Stimulated activated effector memory CD8-positive, alpha-beta T cell treated with anti-CD3 and anti-CD28 coated beads, Interleukin-12 subunit alpha, Interleukin-12 subunit beta, amount 100 ng/mL, for 72 hours (primary cell): ENCODE data around the gene UBXN11.
"Not testable (repeated sequence)": the region's sequence is repeated elsewhere in the genome, so short reads cannot be mapped to it uniquely, and the experiment has no call there.

Source experiments
- ATAC-seq: fragments of 150-1000 bp; cut with Tn5 transposase; 2 replicates; pipeline ENCODE4 v1.10.0; 2021
- DNase-seq, 2 donors: peaks; one replicate each; pipeline ENCODE4 v3.0.0; 2021 to 2022; ENCODE audit warnings: low spot score in 2 of 2
- H3K27ac Mint-ChIP-seq: one replicate; pipeline ENCODE4 v1.8.0; 2022; ENCODE audit warnings: mild to moderate bottlenecking, mixed read lengths
- H3K36me3 Mint-ChIP-seq: one replicate; pipeline ENCODE4 v1.8.0; 2022; ENCODE audit warnings: mild to moderate bottlenecking, mixed read lengths
- H3K4me1 Mint-ChIP-seq: one replicate; pipeline ENCODE4 v1.8.0; 2022; ENCODE audit warnings: mixed read lengths
- H3K4me3 Mint-ChIP-seq: one replicate; pipeline ENCODE4 v1.8.0; 2022; ENCODE audit warnings: mild to moderate bottlenecking, mixed read lengths
- H3K9me3 Mint-ChIP-seq: one replicate; pipeline ENCODE4 v1.8.0; 2022; ENCODE audit warnings: mixed read lengths

Gene UBXN11

GRCh38 chr1:26297791-26298124 lies 8.7 kb downstream of the UBXN11 start:
- Mint-ChIP-seq H3K4me3 (no peak overlapping the region), H3K4me1 (peaks cover 24% of the 10 kb centered on the region), H3K9me3 (no peaks in the 10 kb centered on the region), H3K27ac (no peak overlapping the region), H3K36me3 (no peaks in the 10 kb centered on the region)
- DNase-seq (no peak), ATAC-seq (no peak)

DNA sequence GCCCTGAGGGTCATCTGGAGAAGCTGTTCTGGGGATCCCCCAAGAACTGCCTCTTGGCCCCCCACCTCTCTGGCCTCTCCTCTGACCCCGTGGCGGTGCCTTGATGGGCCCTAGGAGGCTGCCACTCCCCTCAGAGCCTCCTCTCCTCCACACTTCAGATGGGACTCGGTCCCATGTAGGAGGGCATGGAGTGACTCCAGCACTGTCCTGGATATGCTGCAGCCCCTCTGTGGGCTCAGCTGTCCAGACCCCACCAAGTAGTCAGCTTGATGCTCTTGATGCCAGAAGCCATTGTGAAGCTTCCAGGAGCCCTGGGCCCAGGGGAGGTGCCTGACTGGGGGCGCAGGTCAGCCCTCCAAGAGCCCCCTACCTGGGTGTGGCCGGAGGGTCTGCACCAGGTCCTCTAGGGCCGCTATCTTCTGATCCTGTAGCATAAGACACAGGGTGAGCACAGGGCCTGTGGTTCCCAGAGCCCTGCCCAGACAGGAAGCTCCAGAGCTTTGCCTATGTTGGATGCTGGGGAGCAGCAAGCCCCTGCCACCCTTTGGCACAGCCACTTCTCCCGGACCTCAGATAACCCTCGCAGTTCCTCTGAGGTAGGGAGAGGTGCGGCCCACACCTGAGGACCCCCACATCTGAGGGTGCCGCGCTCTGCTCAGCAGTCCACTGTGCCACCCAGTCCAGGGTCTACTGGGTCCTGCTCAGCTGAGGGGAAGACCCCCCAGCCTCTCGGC lies 9.2 kb downstream of the UBXN11 start:
- H3K27ac Mint-ChIP-seq, result peak overlapping the region; percentile 71
- DNase-seq, result no peak
- H3K4me3 Mint-ChIP-seq, result no peak overlapping the region
- H3K9me3 Mint-ChIP-seq, result no peaks in the 10 kb centered on the region
- no peak for ATAC-seq
- H3K4me1 Mint-ChIP-seq, result peaks cover 27% of the 10 kb centered on the region
- H3K36me3 Mint-ChIP-seq, result peaks cover 4% of the 10 kb centered on the region

GRCh38 chr1:26296340-26297056 lies 9.9 kb downstream of the UBXN11 start:
- no peak for ATAC-seq
- peaks cover 10% of the 10 kb centered on the region for H3K36me3 Mint-ChIP-seq
- no peaks in the 10 kb centered on the region for H3K9me3 Mint-ChIP-seq
- H3K4me3 Mint-ChIP-seq, result no peak overlapping the region
- H3K4me1 Mint-ChIP-seq, result peaks cover 34% of the 10 kb centered on the region
- DNase-seq, result no peak
- H3K27ac Mint-ChIP-seq, result peak overlapping the region; percentile 71

DNA sequence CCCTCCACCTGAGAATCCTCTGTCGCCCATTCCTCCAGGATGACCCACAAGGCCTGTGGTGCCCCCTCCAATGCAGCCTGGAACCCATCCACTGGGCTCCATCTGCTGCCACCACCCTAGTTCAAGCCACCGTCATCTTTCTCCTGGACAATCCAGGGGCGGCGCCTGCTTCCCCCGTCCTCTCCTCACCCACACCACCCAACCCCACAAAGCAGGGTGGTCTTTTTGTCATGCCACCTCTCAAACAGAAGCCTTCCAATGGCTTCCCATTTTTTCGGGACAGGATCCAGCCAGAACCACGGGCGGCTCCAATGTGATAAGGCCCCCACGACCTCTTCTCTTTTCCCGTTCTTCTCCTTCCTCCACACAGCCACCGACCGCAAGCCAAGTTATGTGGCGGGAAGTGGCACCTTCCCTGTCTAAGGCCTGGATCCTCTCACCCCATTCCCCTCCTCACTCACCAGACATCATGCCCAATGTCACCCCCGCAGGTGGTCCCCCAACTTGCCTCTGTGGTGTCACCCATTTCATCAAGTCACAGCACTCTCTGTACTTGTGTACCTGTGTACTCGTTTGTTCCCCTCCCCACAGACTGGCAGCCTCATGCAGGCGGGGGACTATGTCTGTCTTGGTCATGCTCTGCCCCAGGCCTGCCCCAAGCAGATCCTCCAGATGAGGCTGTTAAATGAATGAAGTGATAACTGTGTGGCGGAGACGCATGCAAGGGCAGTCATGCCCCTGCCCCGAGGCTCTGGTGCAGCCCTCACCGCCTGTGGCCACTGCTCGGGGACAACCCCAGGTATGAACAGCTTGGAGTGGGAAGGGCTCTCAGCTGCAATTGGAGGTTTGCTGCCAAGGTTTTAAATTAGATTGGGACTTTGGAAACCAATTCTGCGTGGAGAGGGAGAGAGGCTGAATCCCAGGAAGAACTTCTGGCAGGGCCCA lies 11.0 kb downstream of the UBXN11 start:
- no peak overlapping the region for H3K4me3 Mint-ChIP-seq
- H3K9me3 Mint-ChIP-seq, result no peaks in the 10 kb centered on the region
- peak overlapping the region; percentile 71 for H3K27ac Mint-ChIP-seq
- ATAC-seq (no peak), DNase-seq (no peak)
- peaks cover 12% of the 10 kb centered on the region for H3K36me3 Mint-ChIP-seq
- H3K4me1 Mint-ChIP-seq, result peaks cover 37% of the 10 kb centered on the region

- no peak overlapping the region for H3K4me3 Mint-ChIP-seq
- no peak for ATAC-seq
- no peaks in the 10 kb centered on the region for H3K9me3 Mint-ChIP-seq
- no peak for DNase-seq
- peaks cover 27% of the 10 kb centered on the region for H3K36me3 Mint-ChIP-seq
- no peak overlapping the region for H3K27ac Mint-ChIP-seq
- peaks cover 47% of the 10 kb centered on the region for H3K4me1 Mint-ChIP-seq
Observed at GRCh38 chr1:26293911-26294463, 12.4 kb downstream of the UBXN11 start.

- ATAC-seq, H3K4me3 Mint-ChIP-seq, H3K9me3 Mint-ChIP-seq, DNase-seq: not testable (repeated sequence)
- Mint-ChIP-seq H3K4me1 (peaks cover 60% of the 10 kb centered on the region), H3K27ac (peak overlapping the region; percentile 93), H3K36me3 (peaks cover 33% of the 10 kb centered on the region)
Observed at GRCh38 chr1:26292735-26293134, 13.7 kb downstream of the UBXN11 start.

DNA sequence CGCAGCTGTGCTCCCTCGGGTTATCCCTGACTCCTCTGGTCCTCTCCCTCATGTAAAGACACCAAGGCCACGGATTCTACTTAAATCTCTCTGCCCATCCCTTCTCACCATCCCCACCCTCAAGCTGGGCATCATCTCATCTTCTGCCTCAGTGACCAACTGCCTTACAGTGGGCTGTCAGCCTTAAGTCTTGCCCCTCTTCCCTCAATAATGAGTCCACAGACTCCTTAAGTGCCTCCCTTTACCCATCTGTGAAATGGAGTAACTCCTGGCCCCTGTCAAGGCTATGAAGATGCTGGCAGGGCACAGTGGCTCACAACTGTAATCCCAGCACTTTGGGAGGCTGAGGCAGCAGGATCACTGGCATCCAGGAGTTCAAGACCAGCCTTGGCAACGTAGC lies 14.5 kb downstream of the UBXN11 start:
- DNase-seq (no peak), ATAC-seq (no peak)
- H3K27ac Mint-ChIP-seq, result peak overlapping the region; percentile 93
- H3K4me1 Mint-ChIP-seq, result peaks cover 68% of the 10 kb centered on the region
- H3K9me3 Mint-ChIP-seq, result no peaks in the 10 kb centered on the region
- no peak overlapping the region for H3K4me3 Mint-ChIP-seq
- H3K36me3 Mint-ChIP-seq, result peaks cover 33% of the 10 kb centered on the region

- Mint-ChIP-seq H3K4me1 (peaks cover 71% of the 10 kb centered on the region), H3K9me3 (no peaks in the 10 kb centered on the region), H3K4me3 (no peak overlapping the region), H3K27ac (peak overlapping the region; percentile 93), H3K36me3 (peaks cover 33% of the 10 kb centered on the region)
- DNase-seq (no peak), ATAC-seq (no peak)
Observed at GRCh38 chr1:26291433-26291832, 15.0 kb downstream of the UBXN11 start.

GRCh38 chr1:26290882-26291261 lies 15.6 kb downstream of the UBXN11 start:
- no peak overlapping the region for H3K4me3 Mint-ChIP-seq

DNA sequence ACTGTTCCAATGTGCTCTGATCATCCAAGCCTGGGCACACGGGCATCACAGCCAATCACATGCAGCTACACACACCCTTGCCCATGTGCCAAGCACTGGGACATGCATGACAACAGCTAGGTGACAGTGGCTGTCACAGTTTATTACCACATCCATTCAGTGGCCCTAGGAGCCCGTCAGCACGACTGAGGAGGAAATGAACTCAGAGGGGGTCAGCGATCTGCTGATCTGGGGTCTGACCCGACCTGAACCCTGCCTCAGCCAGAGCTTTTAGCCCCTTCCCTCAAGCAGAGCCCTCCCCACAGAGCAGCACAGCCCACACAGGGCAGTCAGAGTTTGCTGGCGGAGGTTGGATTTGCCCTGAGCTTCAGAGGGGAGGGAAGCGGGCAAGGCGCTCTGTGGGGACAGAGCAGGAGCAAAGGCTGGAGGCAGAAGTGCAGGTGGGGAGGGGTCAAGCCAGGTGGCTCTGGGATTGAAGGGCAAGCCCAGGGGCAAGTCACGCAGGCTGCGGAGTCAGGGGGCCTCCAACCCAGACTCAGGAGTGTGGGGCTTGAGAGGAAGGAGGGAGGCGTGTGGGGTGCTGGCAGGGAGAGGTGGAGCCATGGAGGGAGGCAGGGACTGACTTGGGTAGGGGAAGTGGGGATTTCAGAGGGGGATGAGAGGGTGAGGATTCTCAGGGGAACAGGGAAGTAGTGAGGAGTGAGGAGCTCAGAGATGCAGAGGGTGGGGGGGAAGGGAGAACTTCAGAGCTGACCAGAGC lies 16.1 kb downstream of the UBXN11 start:
- Mint-ChIP-seq H3K36me3 (peaks cover 33% of the 10 kb centered on the region), H3K4me1 (peaks cover 71% of the 10 kb centered on the region), H3K4me3 (peak overlapping the region; percentile 76), H3K27ac (peak overlapping the region; percentile 93), H3K9me3 (no peaks in the 10 kb centered on the region)
- ATAC-seq (peak; percentile 31), DNase-seq (no peak)

More at GRCh38 chr1:26290882-26291261, 15.6 kb downstream of the UBXN11 start:
- H3K9me3 Mint-ChIP-seq, result no peaks in the 10 kb centered on the region
- H3K4me1 Mint-ChIP-seq, result peaks cover 71% of the 10 kb centered on the region
- no peak for ATAC-seq
- peaks cover 33% of the 10 kb centered on the region for H3K36me3 Mint-ChIP-seq
- DNase-seq, result no peak
- H3K27ac Mint-ChIP-seq, result peak overlapping the region; percentile 93

GRCh38 chr1:26289158-26290059 lies 17.0 kb downstream of the UBXN11 start:
- peak; percentile 2 for ATAC-seq
- peak overlapping the region; percentile 76 for H3K4me3 Mint-ChIP-seq
- peak overlapping the region; percentile 93 for H3K27ac Mint-ChIP-seq
- no peaks in the 10 kb centered on the region for H3K9me3 Mint-ChIP-seq
- H3K4me1 Mint-ChIP-seq, result peaks cover 79% of the 10 kb centered on the region
- peak in 1 of 2 donors; percentile 68 for DNase-seq
- peaks cover 42% of the 10 kb centered on the region for H3K36me3 Mint-ChIP-seq

DNA sequence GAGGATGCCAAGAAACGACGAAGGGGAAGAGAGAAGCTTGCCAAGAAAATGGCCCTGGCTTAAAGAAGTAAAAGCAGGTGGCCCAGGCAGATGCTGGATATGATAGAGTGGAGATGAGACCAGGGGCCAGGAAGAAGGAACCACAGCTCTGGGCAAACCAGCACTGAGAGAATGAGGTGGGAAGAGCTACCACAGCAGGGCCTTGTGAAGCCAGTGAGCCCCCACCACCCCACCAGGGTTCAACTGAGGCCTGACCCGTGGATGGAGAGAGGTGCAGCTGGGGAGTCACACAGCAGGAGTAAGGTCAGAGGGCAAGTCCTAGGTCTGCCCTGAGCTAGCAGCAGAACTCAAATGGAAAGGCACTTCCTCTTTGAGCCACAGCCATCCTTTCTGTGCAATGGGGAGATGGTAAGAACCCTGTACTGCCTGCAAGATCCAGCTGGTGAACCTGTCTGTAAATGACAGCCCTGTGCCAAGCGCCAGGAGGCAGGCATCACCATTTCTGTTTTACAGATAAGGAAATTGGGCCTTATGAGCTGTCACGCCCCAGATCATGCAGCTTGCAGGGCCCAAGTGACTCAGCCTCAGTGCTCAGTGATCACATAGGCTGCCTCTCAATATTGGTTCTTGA lies 18.0 kb downstream of the UBXN11 start:
- DNase-seq (peak in 1 of 2 donors; percentile 75), ATAC-seq (peak; percentile 71)

DNA sequence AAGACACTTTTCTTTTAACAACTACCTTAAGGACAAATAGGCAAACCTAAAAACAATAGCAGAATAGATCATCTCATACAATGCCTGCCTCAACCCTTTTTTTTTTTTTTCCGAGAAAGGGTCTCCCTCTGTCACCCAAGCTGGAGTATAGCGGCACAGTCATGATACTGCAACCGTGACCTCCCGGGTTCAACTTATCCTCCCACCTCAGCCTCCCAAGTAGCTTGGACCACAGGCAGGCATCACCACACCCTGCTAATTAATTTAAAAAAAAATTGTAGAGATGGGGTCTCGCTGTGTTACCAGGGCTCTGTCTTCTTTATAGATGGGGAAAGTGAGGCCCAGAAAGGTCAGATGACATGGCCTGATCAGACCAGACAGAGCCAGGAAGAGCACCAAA lies 18.6 kb downstream of the UBXN11 start:
- peak overlapping the region; percentile 93 for H3K27ac Mint-ChIP-seq
- H3K9me3 Mint-ChIP-seq, result no peaks in the 10 kb centered on the region
- H3K4me3 Mint-ChIP-seq, result peak overlapping the region; percentile 76
- ATAC-seq, result no peak
- peaks cover 95% of the 10 kb centered on the region for H3K4me1 Mint-ChIP-seq
- DNase-seq, result no peak
- H3K36me3 Mint-ChIP-seq, result peaks cover 55% of the 10 kb centered on the region

More for the DNA sequence above, 18.0 kb downstream of the UBXN11 start:
- peak overlapping the region; percentile 93 for H3K27ac Mint-ChIP-seq
- H3K4me3 Mint-ChIP-seq, result peak overlapping the region; percentile 76
- H3K9me3 Mint-ChIP-seq, result no peaks in the 10 kb centered on the region
- H3K4me1 Mint-ChIP-seq, result peaks cover 88% of the 10 kb centered on the region
- peaks cover 49% of the 10 kb centered on the region for H3K36me3 Mint-ChIP-seq
